OCI-LY1 (cell line): Measurements from ENCODE around the gene TMEM213.

Source experiments
- CTCF ChIP-seq: fragments of 200-600 bp; sonication (generic), shearing (Covaris generic); IDR thresholded peaks from 2 replicates; pipeline ENCODE4 v1.5.1; 2017; ENCODE audit warnings: mild to moderate bottlenecking, antibody characterized with exemption, low read length, moderate library complexity, mixed read lengths
- EZH2 ChIP-seq: fragments of 200-600 bp; sonication (generic), shearing (Covaris generic); IDR thresholded peaks from 2 replicates; pipeline ENCODE4 v1.8.0; 2017; ENCODE audit warnings: borderline replicate concordance, mixed run types, mild to moderate bottlenecking, antibody characterized with exemption, low read length, moderate library complexity, mixed read lengths

GRCh38 chr7:138802706-138803105 lies 4.9 kb downstream of the TMEM213 start:
- no peak for TF ChIP-seq CTCF
- no peak for TF ChIP-seq EZH2
